GM21423 (cell line): ENCODE measurements around the gene ZFX.
A peak's percentile ranks its signal among the peaks of the same experiment; 100 is the strongest.
"Not testable (repeated sequence)": the region's sequence is repeated elsewhere in the genome, so short reads cannot be mapped to it uniquely, and the experiment has no call there.

ENCODE experiments used
- ATAC-seq: cut with Tn5 transposase; IDR thresholded peaks from one replicate; pipeline ENCODE4 v1.9.1; 2021; ENCODE audit warnings: mild to moderate bottlenecking, moderate library complexity; ENCODE audit not compliant: unreplicated experiment

ZFX gene

GRCh38 chrX:24150898-24151297, 1.4 kb downstream of the ZFX start:
- no peak for ATAC-seq

GRCh38 chrX:24151513-24151912, 2.0 kb downstream of the ZFX start:
- ATAC-seq = no peak

GRCh38 chrX:24153178-24153795, 3.8 kb downstream of the ZFX start:
- ATAC-seq = no peak

- ATAC-seq = no peak
These were observed 4.3 kb downstream of the ZFX start for GRCh38 chrX:24153796-24154189.

GRCh38 chrX:24154490-24155034, 5.0 kb downstream of the ZFX start:
- ATAC-seq = no peak

- ATAC-seq = not testable (repeated sequence)
These were observed 6.2 kb downstream of the ZFX start for GRCh38 chrX:24155747-24156146.

- ATAC-seq = no peak
These were observed 6.6 kb downstream of the ZFX start for GRCh38 chrX:24156177-24156576.

- ATAC-seq = no peak
These were observed 9.4 kb downstream of the ZFX start for GRCh38 chrX:24158881-24159280.

- no peak for ATAC-seq
These were observed 16.5 kb downstream of the ZFX start for GRCh38 chrX:24166078-24166477.

- no peak for ATAC-seq
These were observed 18.4 kb downstream of the ZFX start for GRCh38 chrX:24167719-24168472.

- peak; percentile 58 for ATAC-seq
These were observed 19.3 kb downstream of the ZFX start for GRCh38 chrX:24168807-24169206.

GRCh38 chrX:24169211-24169610, 19.7 kb downstream of the ZFX start:
- ATAC-seq = peak; percentile 75

- ATAC-seq = no peak
These were observed 23.8 kb downstream of the ZFX start for GRCh38 chrX:24173115-24173847.

- ATAC-seq = no peak
These were observed 25.7 kb downstream of the ZFX start for GRCh38 chrX:24175276-24175675.

GRCh38 chrX:24178441-24178840, 28.9 kb downstream of the ZFX start:
- no peak for ATAC-seq

GRCh38 chrX:24184018-24184417, 34.5 kb downstream of the ZFX start:
- ATAC-seq = no peak

GRCh38 chrX:24186483-24186882, 37.0 kb downstream of the ZFX start:
- no peak for ATAC-seq

- no peak for ATAC-seq
These were observed 37.5 kb downstream of the ZFX start for GRCh38 chrX:24186986-24187385.

GRCh38 chrX:24189490-24189889, 40.0 kb downstream of the ZFX start:
- no peak for ATAC-seq

GRCh38 chrX:24190500-24191156, 41.1 kb downstream of the ZFX start:
- ATAC-seq = no peak

- no peak for ATAC-seq
These were observed 47.0 kb downstream of the ZFX start for GRCh38 chrX:24196509-24196908.
